A673 (cell line): ENCODE results near the gene NPTX1. TPM values are rescaled to one million over a fixed set of nuclear protein-coding genes. Genes with fewer than 3 reads are reported as not detected.
A peak's percentile ranks its signal among the peaks of the same experiment; 100 is the strongest.

ENCODE experiments used
- BruUV-seq: library from RNA; stranded (reverse); fragments of 400-500 nt; replicated peaks from 2 replicates; lab custom pipeline; 2021; lab: Mats Ljungman, UMichigan
- CTCF ChIA-PET: fragments of 300-600 bp; sonication (Branson Sonifier 250); formaldehyde crosslinking; loops from one replicate; lab custom pipeline; 2022; ENCODE audit warnings: antibody characterized with exemption; lab: Charles Lee
- POLR2A ChIA-PET: fragments of 300-600 bp; sonication (Branson Sonifier 250); formaldehyde crosslinking; loops from one replicate; lab custom pipeline; 2022; ENCODE audit warnings: antibody characterized with exemption; ENCODE audit not compliant: low non-redundant PET; lab: Charles Lee
- DNase-seq: peaks from one replicate; pipeline ENCODE4 v3.0.0-alpha.2; 2015; ENCODE audit warnings: low spot score
- H3K27ac ChIP-seq: fragments of 200-600 bp; sonication (generic); 2 replicates; pipeline ENCODE4 v1.5.1; 2016; ENCODE audit warnings: mixed run types, low read depth, mild to moderate bottlenecking, mixed read lengths, antibody characterized with exemption, low read length; ENCODE audit not compliant: poor library complexity, severe bottlenecking
- H3K27me3 ChIP-seq: fragments of 200-600 bp; sonication (generic); replicated peaks from 2 replicates; pipeline ENCODE4 v1.6.1; 2017; ENCODE audit warnings: mixed run types, low read depth, mild to moderate bottlenecking, mixed read lengths, antibody characterized with exemption, low read length; ENCODE audit not compliant: insufficient read depth, poor library complexity
- H3K36me3 ChIP-seq: fragments of 200-600 bp; sonication (generic); 2 replicates; pipeline ENCODE4 v1.6.1; 2016; ENCODE audit warnings: mixed run types, mild to moderate bottlenecking, mixed read lengths, antibody characterized with exemption, low read length; ENCODE audit not compliant: insufficient read depth, poor library complexity, severe bottlenecking
- H3K4me1 ChIP-seq: fragments of 200-600 bp; sonication (generic); 2 replicates; pipeline ENCODE4 v1.6.1; 2017; ENCODE audit warnings: mixed run types, mild to moderate bottlenecking, mixed read lengths, antibody characterized with exemption, low read length; ENCODE audit not compliant: insufficient read depth, poor library complexity, severe bottlenecking
- H3K4me3 ChIP-seq: fragments of 200-600 bp; sonication (generic); 2 replicates; pipeline ENCODE4 v1.5.1; 2016; ENCODE audit warnings: low read depth, mixed run types, mild to moderate bottlenecking, mixed read lengths, low read length; ENCODE audit not compliant: poor library complexity, severe bottlenecking
- H3K9me3 ChIP-seq: fragments of 200-600 bp; sonication (generic); 2 replicates; pipeline ENCODE4 v1.6.1; 2016; ENCODE audit warnings: mixed run types, low read depth, mild to moderate bottlenecking, mixed read lengths, antibody characterized with exemption, low read length; ENCODE audit not compliant: poor library complexity, severe bottlenecking
- CTCF ChIP-seq: fragments of 300-800, 200-600 bp; sonication (generic); conservative IDR thresholded peaks from 2 replicates; pipeline ENCODE4 v1.5.1; 2017; ENCODE audit warnings: low read depth, mild to moderate bottlenecking, antibody characterized with exemption, low read length, moderate library complexity, mixed read lengths
- EZH2 ChIP-seq: fragments of 200-600 bp; sonication (generic); IDR thresholded peaks from 2 replicates; pipeline ENCODE4 v1.6.1; 2017; ENCODE audit warnings: borderline replicate concordance, low read depth, mild to moderate bottlenecking, mixed read lengths, antibody characterized with exemption, low read length; ENCODE audit not compliant: poor library complexity, severe bottlenecking
- intact Hi-C: fragments of 100-400 bp; cut with micrococcal nuclease; formaldehyde crosslinking; loops from one replicate; pipeline ENCODE4 v1.10.0; 2022; ENCODE audit not compliant: unreplicated experiment
- total RNA-seq: library from RNA; stranded (reverse); gene quantifications from 2 replicates; pipeline ENCODE4 v1.2.3, GENCODE V29; 2021

The NPTX1 gene
- total RNA-seq, 1 experiment from 2014 or later: 0.43 TPM

- DNase-seq: no peak
Observed at GRCh38 chr17:80453126-80453997, 23.0 kb downstream of the NPTX1 start.

DNA sequence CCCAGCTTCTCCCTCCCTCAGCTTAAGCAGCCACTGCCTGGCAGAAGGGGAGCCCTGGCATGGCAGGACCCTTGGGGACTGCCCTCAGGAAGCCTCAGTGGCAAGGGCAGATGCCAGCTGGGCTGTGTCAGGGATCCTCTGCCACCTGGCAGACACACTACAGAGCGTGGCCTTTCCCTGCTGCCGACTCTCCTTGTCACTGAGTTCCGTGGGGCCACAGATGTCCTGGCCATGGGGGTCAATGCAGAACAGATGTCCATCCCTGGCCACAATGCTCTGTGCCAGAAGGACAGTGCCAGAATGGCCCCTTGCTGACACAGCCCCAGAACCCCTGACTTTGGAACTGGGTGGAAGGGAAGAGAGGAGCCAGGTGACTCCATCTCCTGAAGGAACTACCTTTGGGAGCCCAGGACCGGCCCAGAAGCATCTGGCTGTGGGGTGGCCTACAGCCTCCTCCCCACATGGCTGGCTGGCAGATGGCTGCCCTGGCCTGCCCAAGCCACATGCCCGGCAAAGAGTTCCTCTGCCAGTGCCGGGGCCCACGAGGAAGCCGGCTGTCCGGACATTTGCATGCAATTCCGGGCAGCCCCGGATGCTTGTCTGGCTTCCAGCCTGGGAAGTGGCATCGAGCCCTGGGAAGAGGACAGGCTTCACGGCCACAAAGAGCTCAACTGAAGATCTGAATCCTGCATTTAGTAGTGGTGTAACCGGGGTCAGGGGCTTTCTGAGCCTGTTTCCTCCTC lies 24.1 kb downstream of the NPTX1 start:
- Histone ChIP-seq H3K9me3 (no peaks in the 10 kb centered on the region), H3K4me1 (peaks cover 3% of the 10 kb centered on the region), H3K27ac (no peak overlapping the region), H3K36me3 (no peaks in the 10 kb centered on the region), H3K4me3 (no peak overlapping the region), H3K27me3 (no peaks in the 10 kb centered on the region)
- intact Hi-C loops: no loop called here
- no peak for TF ChIP-seq EZH2
- TF ChIP-seq CTCF: no peak
- CTCF ChIA-PET: no interaction called here
- DNase-seq: no peak
- POLR2A ChIA-PET: no interaction called here
- no TSS peak for BruUV-seq

More at GRCh38 chr17:80453126-80453997, 23.0 kb downstream of the NPTX1 start:
- peaks cover 3% of the 10 kb centered on the region for H3K4me1 ChIP-seq
- no peaks in the 10 kb centered on the region for H3K9me3 ChIP-seq
- H3K36me3 ChIP-seq: no peaks in the 10 kb centered on the region
- ChIA-PET POLR2A (no interaction called here), CTCF (no interaction called here)
- H3K27me3 ChIP-seq: no peaks in the 10 kb centered on the region
- TF ChIP-seq CTCF: no peak
- no peak for TF ChIP-seq EZH2
- peak overlapping the region; percentile 87 for H3K4me3 ChIP-seq
- no peak overlapping the region for H3K27ac ChIP-seq
- intact Hi-C loops: no loop called here
- BruUV-seq: no TSS peak

GRCh38 chr17:80451104-80451775 lies 25.2 kb downstream of the NPTX1 start:
- intact Hi-C loops: no loop called here
- no peak overlapping the region for H3K27ac ChIP-seq
- no TSS peak for BruUV-seq
- TF ChIP-seq CTCF: no peak
- TF ChIP-seq EZH2: no peak
- no peak for DNase-seq
- H3K4me3 ChIP-seq: no peak overlapping the region
- peaks cover 2% of the 10 kb centered on the region for H3K27me3 ChIP-seq
- no peaks in the 10 kb centered on the region for H3K9me3 ChIP-seq
- no peaks in the 10 kb centered on the region for H3K36me3 ChIP-seq
- H3K4me1 ChIP-seq: peaks cover 3% of the 10 kb centered on the region
- POLR2A ChIA-PET: no interaction called here
- CTCF ChIA-PET: no interaction called here
